Astrocyte of the spinal cord (primary cell): ENCODE measurements around the gene RNF208.

Experiments
- DNase-seq: peaks from one replicate; pipeline ENCODE4 v3.0.0; 2011; ENCODE audit warnings: low read depth, low spot score
- H3K4me3 ChIP-seq: 2 replicates; pipeline ENCODE4 v1.5.1; 2011; ENCODE audit warnings: low read depth, mild to moderate bottlenecking, low read length, moderate library complexity
- in situ Hi-C: cut with HindIII; loops from 2 replicates; pipeline ENCODE4 v1.10.0; 2017; ENCODE audit warnings: low sequenced_read_pairs
- TF ChIP-seq, protein P1 (sequence below): IDR thresholded peaks from 2 replicates; pipeline ENCODE4 v1.5.1; 2012; ENCODE audit warnings: low read depth, mild to moderate bottlenecking, low read length, inconsistent platforms

Gene RNF208

GRCh38 chr9:137225699-137226331 lies 3.8 kb upstream of the RNF208 start:
- in situ Hi-C loops: no loop called here
- no peak for DNase-seq
- H3K4me3 ChIP-seq: no peak overlapping the region
- TF ChIP-seq, protein P1, sequence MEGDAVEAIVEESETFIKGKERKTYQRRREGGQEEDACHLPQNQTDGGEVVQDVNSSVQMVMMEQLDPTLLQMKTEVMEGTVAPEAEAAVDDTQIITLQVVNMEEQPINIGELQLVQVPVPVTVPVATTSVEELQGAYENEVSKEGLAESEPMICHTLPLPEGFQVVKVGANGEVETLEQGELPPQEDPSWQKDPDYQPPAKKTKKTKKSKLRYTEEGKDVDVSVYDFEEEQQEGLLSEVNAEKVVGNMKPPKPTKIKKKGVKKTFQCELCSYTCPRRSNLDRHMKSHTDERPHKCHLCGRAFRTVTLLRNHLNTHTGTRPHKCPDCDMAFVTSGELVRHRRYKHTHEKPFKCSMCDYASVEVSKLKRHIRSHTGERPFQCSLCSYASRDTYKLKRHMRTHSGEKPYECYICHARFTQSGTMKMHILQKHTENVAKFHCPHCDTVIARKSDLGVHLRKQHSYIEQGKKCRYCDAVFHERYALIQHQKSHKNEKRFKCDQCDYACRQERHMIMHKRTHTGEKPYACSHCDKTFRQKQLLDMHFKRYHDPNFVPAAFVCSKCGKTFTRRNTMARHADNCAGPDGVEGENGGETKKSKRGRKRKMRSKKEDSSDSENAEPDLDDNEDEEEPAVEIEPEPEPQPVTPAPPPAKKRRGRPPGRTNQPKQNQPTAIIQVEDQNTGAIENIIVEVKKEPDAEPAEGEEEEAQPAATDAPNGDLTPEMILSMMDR: no peak

DNA sequence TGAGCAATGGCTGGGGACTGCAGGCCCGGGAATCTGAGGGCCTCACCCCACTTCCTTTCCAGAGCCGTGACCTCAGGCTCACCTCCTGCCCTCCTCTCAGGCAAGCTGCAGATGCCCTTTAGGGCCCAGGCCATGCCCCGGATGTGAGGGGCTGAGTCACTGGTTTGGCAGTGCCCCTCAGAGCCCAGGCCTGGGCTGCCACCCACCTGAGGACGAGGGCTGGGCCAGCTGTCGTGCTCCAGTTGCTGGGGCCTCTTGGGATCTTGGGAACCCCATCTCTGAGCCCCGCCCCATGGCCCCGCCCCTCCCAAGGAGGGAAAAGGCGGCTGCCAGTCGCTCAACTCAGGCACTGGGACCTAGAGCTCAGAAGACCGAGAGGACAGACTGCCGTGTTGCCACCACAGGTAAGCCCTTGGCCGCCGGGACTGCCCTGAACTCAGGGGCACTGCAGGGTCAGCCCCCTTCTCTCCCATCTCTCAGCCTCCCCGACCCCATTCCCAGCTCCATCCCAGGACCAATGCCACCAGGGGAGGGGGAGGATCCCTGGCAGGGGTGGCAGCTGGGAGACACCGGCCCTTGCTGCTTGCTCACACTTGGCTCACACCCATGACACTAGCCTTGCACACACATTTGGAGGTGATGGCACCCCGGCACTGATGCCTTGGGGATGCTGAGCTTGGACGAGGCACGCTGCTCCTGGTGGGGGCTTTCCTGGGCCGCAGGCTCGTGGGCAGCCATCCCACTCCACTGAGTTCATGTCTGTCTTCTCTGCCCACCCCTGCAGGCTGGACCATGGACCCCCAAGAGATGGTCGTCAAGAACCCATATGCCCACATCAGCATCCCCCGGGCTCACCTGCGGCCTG lies 3.0 kb upstream of the RNF208 start, which contains the start of gene CYSRT1:
Gene CYSRT1 (plus strand): TSS at position 345 of the 865 bp plus-strand sequence. CDS start 448 bp downstream, at position 793.
- in situ Hi-C loops: no loop called here
- no peak for DNase-seq
- peak within 1 kb of the TSS; percentile 64 for H3K4me3 ChIP-seq
- TF ChIP-seq, protein P1: no peak

DNA sequence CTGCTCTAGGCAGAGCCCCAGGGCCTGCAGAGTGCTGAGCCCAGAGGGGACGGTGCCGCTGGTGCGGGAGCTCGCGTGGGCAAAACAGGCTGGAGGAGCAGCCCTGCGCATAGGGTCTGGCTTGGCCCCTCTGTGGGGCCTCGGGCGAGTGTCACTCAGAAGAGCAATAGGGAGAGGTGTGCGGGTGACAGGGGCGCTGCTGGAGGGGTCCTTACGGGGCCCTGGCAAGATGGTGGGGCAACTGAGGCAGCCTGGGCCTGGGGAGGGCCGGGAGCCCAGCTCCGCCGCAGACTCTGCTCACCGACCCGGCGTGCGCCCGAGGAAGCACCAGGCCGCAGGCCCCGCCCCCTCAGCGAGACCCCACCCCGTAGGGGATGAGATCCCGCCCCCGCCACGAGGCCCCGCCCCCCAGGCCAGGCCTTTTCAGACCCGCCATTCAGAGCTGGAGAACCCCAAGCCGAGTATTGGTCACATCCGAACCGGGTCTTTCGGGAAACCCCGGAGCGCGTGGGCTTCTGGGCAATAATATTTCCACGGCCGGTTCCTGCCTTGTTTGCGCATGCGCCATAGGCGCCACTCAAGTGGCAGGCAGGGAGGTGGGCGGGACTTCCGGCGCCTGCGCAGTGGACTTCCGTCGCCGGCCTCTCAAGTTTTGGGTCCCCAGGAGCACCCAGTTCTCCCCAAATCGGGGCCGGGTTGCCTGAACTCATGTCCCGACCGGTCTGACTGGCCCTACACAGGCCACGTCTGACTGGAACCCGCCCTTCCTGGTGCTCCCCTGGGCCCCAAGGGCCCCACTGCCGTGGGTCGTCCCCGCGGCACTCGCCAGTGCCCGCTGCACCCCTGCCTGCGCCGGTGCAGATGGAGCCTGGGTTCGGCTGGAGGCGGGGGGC lies 1.3 kb upstream of the RNF208 start:
- TF ChIP-seq, protein P1: no peak
- peak overlapping the region; percentile 64 for H3K4me3 ChIP-seq
- in situ Hi-C loops: no loop called here
- DNase-seq: peak; percentile 99

- in situ Hi-C loops: no loop called here
- H3K4me3 ChIP-seq: peak overlapping the region; percentile 24
Observed at GRCh38 chr9:137221506-137222111, 431 bp downstream of the RNF208 start.

GRCh38 chr9:137221095-137221505 lies 940 bp downstream of the RNF208 start:
- DNase-seq: no peak
- TF ChIP-seq, protein P1: no peak
- H3K4me3 ChIP-seq: no peak overlapping the region
- in situ Hi-C loops: no loop called here

More at GRCh38 chr9:137221506-137222111, 431 bp downstream of the RNF208 start:
- DNase-seq: no peak
- TF ChIP-seq, protein P1: no peak
